Measurements from ENCODE around the gene SRRM2.

SRRM2 gene

GRCh38 chr16:2798723-2799204 lies 46.3 kb downstream of the SRRM2 start:
- DNase-seq (ENCODE audit: low spot score): no peak

- no peak for DNase-seq (ENCODE audit: low spot score)
These were observed 46.9 kb downstream of the SRRM2 start for GRCh38 chr16:2799205-2799858.

- no peak for DNase-seq (ENCODE audit: low spot score)
These were observed 47.4 kb downstream of the SRRM2 start for GRCh38 chr16:2799859-2800226.

DNA sequence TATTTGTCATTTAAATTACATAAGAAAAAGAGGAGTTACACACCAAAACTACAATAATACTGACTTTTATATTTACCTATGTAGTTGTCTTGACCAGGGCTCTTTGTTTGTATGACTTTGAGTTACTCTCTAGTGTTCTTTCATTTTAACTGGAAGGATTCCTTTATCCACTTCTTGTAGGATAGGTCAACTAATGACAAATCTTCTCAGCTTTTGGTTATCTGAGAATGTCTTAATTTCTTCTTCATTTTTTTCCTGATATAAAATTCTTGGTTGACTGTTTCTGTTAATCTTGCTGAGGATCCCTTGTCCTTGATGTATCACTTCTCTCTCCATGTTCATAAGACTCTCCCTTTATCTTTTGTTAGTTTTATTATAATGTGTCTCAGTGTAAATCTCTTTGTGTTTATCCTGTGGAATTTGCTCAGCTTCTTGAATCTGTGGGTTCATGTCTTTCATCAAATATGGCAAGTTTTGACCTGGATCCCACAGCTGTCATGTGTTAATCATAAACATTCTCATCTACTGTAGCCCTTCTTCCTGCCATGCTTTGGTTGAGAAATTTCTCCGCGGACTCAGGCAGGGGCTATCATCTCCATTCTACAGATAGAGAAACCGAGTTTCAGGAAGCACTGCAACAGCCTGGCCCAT lies 51.2 kb downstream of the SRRM2 start:
- no peak for DNase-seq (ENCODE audit: low spot score)

DNA sequence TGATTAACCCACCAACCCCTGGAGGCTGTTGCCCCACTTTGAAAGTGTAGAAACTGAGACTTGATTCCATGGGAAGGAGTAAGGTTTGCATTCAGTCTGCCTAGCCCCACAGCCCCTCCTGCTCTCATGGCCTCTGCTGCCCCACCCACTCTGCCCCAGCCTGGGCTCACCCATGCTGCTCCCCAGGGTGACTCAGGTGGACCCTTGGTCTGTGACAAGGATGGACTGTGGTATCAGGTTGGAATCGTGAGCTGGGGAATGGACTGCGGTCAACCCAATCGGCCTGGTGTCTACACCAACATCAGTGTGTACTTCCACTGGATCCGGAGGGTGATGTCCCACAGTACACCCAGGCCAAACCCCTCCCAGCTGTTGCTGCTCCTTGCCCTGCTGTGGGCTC lies 52.3 kb downstream of the SRRM2 start:
- DNase-seq (ENCODE audit: low spot score): no peak

DNA sequence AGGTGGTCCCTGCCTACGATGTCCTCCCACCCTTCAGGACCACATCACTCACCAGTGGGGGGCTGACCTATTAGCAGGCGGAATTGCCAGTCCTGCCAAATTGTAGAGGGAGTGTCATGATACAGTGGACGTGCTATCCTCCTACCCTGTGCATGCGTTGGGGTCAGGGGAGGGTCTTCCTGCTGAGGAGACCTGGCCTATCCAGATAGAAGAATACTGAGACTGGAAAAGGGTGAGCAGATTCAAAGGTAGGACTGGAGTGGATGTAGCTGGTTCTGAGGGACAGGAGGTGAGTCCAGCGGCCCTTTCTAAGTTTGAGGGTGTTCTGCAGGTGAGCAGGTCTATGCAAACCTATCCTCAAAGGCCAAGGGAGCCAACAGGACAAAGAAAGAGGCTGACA lies 53.8 kb downstream of the SRRM2 start:
- no peak for DNase-seq (ENCODE audit: low spot score)

DNA sequence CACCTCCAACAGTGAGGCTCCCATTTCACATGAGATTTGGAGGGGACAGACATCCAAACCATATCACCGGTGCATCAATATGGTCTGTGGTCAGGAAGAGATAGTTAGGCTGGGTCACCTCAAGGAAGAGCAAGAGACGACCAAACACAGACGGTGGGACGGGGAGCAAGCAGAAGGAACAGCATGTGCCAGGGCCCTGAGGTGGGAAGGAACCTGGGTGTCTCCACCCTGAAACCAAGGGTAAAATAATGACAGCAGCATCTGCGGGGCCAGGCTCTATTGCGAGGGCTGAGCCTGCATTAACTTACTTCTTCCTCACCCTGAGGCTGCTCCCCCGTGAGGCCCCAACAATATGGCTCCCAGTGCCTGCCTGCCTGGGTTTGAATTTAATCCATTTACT lies 55.7 kb downstream of the SRRM2 start:
- no peak for DNase-seq (ENCODE audit: low spot score)

DNA sequence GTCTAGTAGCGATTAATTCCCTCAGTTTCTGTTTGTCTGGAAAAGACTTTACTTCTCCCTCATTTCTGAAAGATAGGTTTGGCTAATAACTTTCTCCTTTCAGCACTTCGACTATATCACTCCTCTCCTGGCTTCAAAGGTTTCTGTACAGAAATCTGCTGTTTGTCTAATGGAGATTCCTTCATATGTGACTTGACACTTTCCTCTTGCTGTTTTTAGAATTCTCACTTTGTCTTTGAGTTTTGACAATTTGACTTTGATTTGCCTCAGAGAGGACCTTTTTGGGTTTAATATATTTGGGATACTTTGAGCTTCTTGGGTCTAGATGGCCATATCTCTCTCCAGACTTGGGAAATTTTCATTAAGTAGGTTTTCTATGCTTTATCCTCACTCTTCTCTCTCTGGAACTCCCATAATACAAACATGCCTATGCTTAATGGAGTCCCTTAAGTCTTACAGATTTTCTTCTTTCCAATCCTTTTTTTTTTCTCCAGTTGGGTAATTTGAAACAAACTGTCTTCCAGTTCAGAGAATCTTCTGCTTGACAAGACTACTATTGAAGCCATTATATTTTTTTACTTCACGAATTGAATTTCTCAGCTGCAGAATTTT lies 56.8 kb downstream of the SRRM2 start:
- DNase-seq (ENCODE audit: low spot score): no peak

GRCh38 chr16:2810651-2811050 lies 58.2 kb downstream of the SRRM2 start:
- no peak for DNase-seq (ENCODE audit: low spot score)

- no peak for DNase-seq (ENCODE audit: low spot score)
These were observed 59.4 kb downstream of the SRRM2 start for GRCh38 chr16:2811703-2812471.

DNA sequence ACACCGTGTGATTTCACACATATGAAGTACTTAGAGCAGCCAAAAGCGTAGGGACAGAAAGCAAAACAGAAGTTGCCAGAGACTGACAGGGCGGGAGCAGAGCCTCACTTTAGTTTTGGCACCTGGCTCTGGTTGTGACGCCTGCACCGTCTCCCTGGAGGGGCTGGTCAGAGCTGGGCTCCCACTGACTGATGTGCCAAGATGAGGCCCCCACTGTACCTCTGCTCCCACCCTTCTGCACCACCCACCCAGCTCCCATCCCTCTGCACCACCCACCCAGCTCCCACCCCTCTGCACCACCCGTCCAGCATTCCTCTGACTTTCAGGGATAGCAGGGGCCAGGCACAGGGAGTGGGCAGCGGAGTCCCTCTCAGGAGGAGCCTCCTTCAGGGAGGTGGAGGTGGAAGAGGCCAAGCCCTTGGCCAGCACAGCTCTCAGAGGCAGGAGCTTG lies 61.4 kb downstream of the SRRM2 start:
- no peak for DNase-seq (ENCODE audit: low spot score)

- no peak for DNase-seq (ENCODE audit: low spot score)
These were observed 62.3 kb downstream of the SRRM2 start for GRCh38 chr16:2814551-2815298.

DNA sequence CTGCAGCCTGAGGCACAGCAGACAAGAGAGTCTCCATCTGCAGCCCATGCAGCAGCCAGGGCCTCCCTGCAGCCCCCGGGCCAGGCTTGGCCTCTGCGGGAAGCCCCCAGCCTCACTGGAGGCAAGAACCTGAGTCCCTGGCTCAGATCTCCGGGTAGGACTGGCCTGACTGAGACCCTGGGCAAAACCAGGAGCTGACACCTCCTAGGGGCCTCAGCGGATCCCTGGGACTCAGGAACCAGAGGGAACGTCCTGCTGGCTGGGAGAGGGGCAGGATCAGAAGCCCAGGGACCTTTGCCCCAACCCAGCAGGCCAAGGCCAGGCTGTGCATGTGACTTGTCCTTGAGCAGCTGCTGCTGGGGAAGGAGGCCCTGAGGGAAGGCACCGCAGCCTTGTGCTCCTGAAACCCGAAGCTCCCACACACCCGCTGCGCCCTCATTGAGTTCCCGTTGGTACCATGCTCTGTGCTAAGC lies 62.9 kb downstream of the SRRM2 start:
- no peak for DNase-seq (ENCODE audit: low spot score)

DNA sequence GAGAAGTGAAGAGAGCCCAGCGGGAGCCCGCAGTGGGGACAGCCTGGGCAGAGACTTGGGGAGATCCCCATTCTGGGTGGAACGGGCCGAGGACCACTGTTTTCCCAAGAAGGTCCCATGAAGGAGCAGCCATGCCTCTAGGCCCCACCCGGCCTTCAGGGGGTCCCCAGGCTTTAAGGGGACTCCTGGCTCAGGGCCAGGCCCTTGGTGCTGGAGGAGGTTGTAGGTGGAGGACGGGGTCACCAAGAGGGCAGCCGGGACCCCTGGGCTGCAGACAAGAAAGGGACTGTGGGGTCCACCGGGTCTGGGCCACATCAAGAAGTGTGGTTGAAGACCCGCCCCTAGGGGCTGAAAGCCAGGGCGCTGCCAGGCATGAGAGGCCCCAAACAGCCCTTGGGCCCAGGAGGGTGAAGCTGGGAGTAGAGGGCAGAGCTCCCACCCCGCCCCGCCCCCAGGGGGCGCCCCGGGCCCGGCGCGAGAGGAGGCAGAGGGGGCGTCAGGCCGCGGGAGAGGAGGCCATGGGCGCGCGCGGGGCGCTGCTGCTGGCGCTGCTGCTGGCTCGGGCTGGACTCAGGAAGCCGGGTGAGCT lies 64.4 kb downstream of the SRRM2 start, which contains the start of gene PRSS21:
PRSS21 (plus strand) TSS at position 487 of the 589 bp plus-strand sequence; CDS start at position 519, 32 bp downstream.
- no peak for DNase-seq (ENCODE audit: low spot score)

DNA sequence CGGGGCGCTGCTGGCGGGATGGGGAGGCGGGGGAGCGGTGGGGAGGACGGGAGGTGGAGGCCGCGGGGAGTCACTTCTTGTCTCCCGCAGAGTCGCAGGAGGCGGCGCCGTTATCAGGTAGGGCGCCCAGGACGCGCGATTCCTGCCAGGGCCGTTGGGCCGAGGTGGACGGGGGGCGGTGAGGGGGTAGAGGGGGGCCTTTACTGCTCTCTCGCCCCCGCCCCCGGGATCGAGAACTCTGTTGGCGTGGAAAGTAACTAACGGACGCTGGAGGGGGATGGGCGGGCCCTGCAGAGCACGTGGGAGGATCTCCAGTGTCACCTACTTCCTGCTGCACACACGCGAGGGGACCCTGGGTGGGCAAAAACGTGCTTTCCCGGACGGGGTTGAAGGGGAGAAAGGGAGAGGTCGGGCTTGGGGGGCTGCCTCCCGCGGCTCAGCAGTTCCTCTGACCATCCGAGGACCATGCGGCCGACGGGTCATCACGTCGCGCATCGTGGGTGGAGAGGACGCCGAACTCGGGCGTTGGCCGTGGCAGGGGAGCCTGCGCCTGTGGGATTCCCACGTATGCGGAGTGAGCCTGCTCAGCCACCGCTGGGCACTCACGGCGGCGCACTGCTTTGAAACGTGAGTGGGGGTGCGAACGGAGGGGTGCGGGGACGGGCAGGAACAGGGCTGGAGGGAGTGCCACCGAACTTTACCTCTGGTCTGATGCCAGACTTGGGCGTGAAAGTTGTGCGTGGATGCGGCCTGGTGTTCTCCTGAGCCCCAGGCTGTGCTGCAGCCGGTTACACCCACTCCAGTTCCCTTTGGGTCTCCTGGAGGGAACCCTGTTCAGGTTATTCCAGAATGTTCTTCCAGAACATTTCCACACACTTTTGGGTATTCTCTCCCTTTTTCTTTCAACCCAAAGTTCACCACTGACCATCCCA lies 65.2 kb downstream of the SRRM2 start:
- no peak for DNase-seq (ENCODE audit: low spot score)

DNA sequence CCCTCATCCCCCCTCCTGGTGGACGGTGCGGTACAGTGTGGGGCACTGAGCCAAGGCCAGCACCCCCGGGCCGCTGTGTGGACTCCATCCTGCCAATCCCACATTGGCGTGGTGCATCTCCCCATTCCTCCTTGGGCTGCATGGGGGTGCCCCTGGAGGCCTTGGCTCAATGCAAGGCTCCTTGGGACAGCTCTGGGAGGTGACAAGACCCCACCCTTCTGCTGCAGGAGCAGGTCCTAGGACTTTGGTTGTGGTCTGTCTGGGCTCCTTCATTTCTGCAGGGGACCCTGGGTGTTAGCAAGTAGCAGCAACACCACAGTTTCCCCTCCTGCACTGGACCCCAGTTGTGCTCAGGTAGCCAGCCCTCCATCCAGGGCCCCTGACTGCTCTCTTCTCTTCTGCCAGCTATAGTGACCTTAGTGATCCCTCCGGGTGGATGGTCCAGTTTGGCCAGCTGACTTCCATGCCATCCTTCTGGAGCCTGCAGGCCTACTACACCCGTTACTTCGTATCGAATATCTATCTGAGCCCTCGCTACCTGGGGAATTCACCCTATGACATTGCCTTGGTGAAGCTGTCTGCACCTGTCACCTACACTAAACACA lies 65.9 kb downstream of the SRRM2 start:
- no peak for DNase-seq (ENCODE audit: low spot score)

- DNase-seq (ENCODE audit: low spot score): no peak
These were observed 66.9 kb downstream of the SRRM2 start for GRCh38 chr16:2819179-2819938.

DNA sequence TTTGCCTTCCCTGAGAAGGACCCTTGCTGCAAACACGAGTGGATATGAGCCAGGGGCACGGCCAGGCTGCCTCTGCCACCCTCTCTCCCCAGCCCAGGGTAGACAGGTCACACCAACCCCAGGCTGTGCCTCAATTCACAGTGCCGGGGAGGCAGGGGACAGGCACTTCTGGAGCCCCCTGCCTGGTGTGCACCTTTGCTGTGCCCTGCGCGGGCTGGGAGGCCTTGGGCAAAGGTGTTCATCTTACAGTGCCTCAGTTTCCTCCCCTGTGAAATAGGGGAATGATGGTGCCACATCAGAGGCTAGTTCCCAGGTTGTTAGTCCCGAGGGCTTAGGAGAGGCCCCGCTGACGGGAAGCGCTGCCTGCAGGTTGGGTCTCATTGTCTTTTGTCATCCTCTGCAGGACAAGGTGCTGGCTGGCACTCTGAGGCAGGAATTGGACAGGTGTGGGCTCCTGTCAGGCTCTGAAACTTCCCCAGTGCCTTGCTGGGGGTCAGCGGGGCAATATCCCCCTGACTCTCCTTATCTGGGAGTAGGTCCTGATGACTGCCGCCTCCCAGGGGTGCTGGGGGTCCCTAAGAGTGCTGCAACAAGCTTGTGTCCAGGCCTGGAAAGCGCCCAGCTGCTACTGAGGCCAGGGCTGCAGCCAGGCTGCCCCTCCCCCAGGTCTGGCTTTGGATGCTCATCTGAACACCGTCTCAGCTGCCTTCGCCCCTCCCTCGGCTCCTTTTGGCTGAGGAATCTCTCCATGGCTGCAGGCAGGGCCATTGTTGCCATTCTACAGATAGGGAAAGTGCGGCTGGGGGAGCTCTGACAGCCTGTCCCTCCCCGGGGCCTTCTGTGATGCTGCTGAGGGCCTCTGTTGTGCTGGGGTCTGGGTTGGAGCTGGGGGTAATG lies 67.7 kb downstream of the SRRM2 start:
- no peak for DNase-seq (ENCODE audit: low spot score)
